MCF 10A (cell line): Measurements from ENCODE around the gene LIMA1. TPM values are rescaled to one million over a fixed set of nuclear protein-coding genes. Genes with fewer than 3 reads are reported as not detected.

ENCODE experiments used
- BruUV-seq: library from RNA; stranded (reverse); fragments of 400-500 nt; replicated peaks from 2 replicates; lab custom pipeline; 2021; lab: Mats Ljungman, UMichigan
- CTCF ChIA-PET: fragments of 300-600 bp; sonication (Branson Sonifier 250); formaldehyde crosslinking; extraction: SDS; loops from one replicate; lab custom pipeline; 2021; ENCODE audit warnings: antibody characterized with exemption, inconsistent platforms; lab: Yijun Ruan, JAX
- POLR2A ChIA-PET: fragments of 300-600, 350-650 bp; sonication (Branson Sonifier 250); formaldehyde crosslinking; extraction: SDS; loops from one replicate; lab custom pipeline; 2020; ENCODE audit warnings: antibody characterized with exemption, inconsistent platforms; lab: Yijun Ruan, JAX
- DNase-seq: peaks from one replicate; pipeline ENCODE4 v3.0.0-alpha.2; 2018; ENCODE audit not compliant: unreplicated experiment
- H3K27ac Mint-ChIP-seq: one replicate; pipeline ENCODE4 v1.8.0; 2022; ENCODE audit warnings: mild to moderate bottlenecking, low read depth, mixed read lengths; ENCODE audit not compliant: unreplicated experiment
- H3K27me3 Mint-ChIP-seq: one replicate; pipeline ENCODE4 v1.8.0; 2022; ENCODE audit warnings: mixed read lengths; ENCODE audit not compliant: insufficient read depth, unreplicated experiment
- H3K36me3 Mint-ChIP-seq: one replicate; pipeline ENCODE4 v1.8.0; 2022; ENCODE audit warnings: mild to moderate bottlenecking, moderate library complexity, mixed read lengths; ENCODE audit not compliant: insufficient read depth, unreplicated experiment
- H3K4me1 Mint-ChIP-seq: one replicate; pipeline ENCODE4 v1.8.0; 2022; ENCODE audit warnings: mixed read lengths; ENCODE audit not compliant: insufficient read depth, unreplicated experiment
- H3K4me3 Mint-ChIP-seq: one replicate; pipeline ENCODE4 v1.8.0; 2022; ENCODE audit warnings: mild to moderate bottlenecking, moderate library complexity, mixed read lengths; ENCODE audit not compliant: unreplicated experiment
- H3K9me3 Mint-ChIP-seq: one replicate; pipeline ENCODE4 v1.8.0; 2022; ENCODE audit warnings: mixed read lengths; ENCODE audit not compliant: unreplicated experiment
- CTCF ChIP-seq: fragments of 200-600 bp; IDR thresholded peaks from one replicate; pipeline ENCODE4 v1.8.0; 2022; ENCODE audit warnings: antibody characterized with exemption, mild to moderate bottlenecking; ENCODE audit not compliant: unreplicated experiment
- intact Hi-C: fragments of 100-400 bp; cut with micrococcal nuclease; formaldehyde crosslinking; loops from 2 replicates; pipeline ENCODE4 v1.14.1; 2022
- total RNA-seq: library from RNA; stranded (reverse); gene quantifications from 2 replicates; pipeline ENCODE4 v1.2.3, GENCODE V29; 2022

The LIMA1 gene
- total RNA-seq, 1 experiment from 2014 or later, result 86.0 TPM

GRCh38 chr12:50215033-50215432 is 68.3 kb downstream of the LIMA1 start:
- DNase-seq, result peak; percentile 71
- H3K4me3 Mint-ChIP-seq, result peak overlapping the region; percentile 17
- CTCF ChIA-PET, result no interaction called here

GRCh38 chr12:50214018-50214417 is 69.3 kb downstream of the LIMA1 start:
- no peaks in the 10 kb centered on the region for H3K27me3 Mint-ChIP-seq
- ChIA-PET POLR2A (interaction anchor here (0.7 to 4.6 kb wide), 7 partner anchors 8 to 187 kb away, joined by 3 to 69 read pairs (median 8); partner anchors contain the start of genes LARP4 and LIMA1), CTCF (interaction anchor here (0.6 to 2.2 kb wide), 2 partner anchors 100 to 190 kb away, joined by 3 to 10 read pairs; no protein-coding TSS in a partner anchor)
- no peak for TF ChIP-seq CTCF
- H3K9me3 Mint-ChIP-seq, result no peaks in the 10 kb centered on the region
- no TSS peak for BruUV-seq
- intact Hi-C loops, result no loop called here
- H3K4me1 Mint-ChIP-seq, result peaks cover 34% of the 10 kb centered on the region
- no peak overlapping the region for H3K27ac Mint-ChIP-seq
- no peak for DNase-seq
- no peaks in the 10 kb centered on the region for H3K36me3 Mint-ChIP-seq
- H3K4me3 Mint-ChIP-seq, result no peak overlapping the region

More at GRCh38 chr12:50215033-50215432, 68.3 kb downstream of the LIMA1 start:
- Mint-ChIP-seq H3K36me3 (no peaks in the 10 kb centered on the region), H3K9me3 (no peaks in the 10 kb centered on the region), H3K27ac (peak overlapping the region; percentile 39), H3K27me3 (no peaks in the 10 kb centered on the region), H3K4me1 (peaks cover 39% of the 10 kb centered on the region)
- BruUV-seq, result no TSS peak
- intact Hi-C loops, result no loop called here
- TF ChIP-seq CTCF, result no peak
- POLR2A ChIA-PET, result interaction anchor here (1.3 to 2.7 kb wide), 2 partner anchors 69 to 186 kb away, joined by 3 to 19 read pairs; partner anchors contain the start of gene LARP4

GRCh38 chr12:50213439-50213838 is 69.9 kb downstream of the LIMA1 start:
- no peak for DNase-seq
- Mint-ChIP-seq H3K27me3 (no peaks in the 10 kb centered on the region), H3K4me1 (peaks cover 32% of the 10 kb centered on the region), H3K4me3 (no peak overlapping the region), H3K27ac (no peak overlapping the region), H3K36me3 (no peaks in the 10 kb centered on the region), H3K9me3 (no peaks in the 10 kb centered on the region)
- intact Hi-C loops, result no loop called here
- BruUV-seq, result no TSS peak
- CTCF ChIA-PET, result interaction anchor here (0.6 to 2.3 kb wide), 6 partner anchors 8 to 914 kb away, joined by 3 to 14 read pairs (median 4); partner anchors contain the start of gene CERS5
- POLR2A ChIA-PET, result interaction anchor here (1.2 to 4.6 kb wide), 5 partner anchors 8 to 188 kb away, joined by 3 to 69 read pairs (median 10); partner anchors contain the start of genes LARP4 and LIMA1
- TF ChIP-seq CTCF, result no peak

GRCh38 chr12:50212071-50212467 is 71.3 kb downstream of the LIMA1 start:
- intact Hi-C loops, result no loop called here
- Mint-ChIP-seq H3K4me3 (no peak overlapping the region), H3K4me1 (peaks cover 25% of the 10 kb centered on the region), H3K27me3 (no peaks in the 10 kb centered on the region), H3K27ac (peak overlapping the region; percentile 92), H3K36me3 (no peaks in the 10 kb centered on the region), H3K9me3 (no peaks in the 10 kb centered on the region)
- POLR2A ChIA-PET, result interaction anchor here (0.7 to 4.6 kb wide), 11 partner anchors 9 to 240 kb away, joined by 3 to 69 read pairs (median 5); partner anchors contain the start of genes COX14, LARP4 and LIMA1
- no peak for DNase-seq
- no TSS peak for BruUV-seq
- CTCF ChIA-PET, result interaction anchor here (0.7 to 2.3 kb wide), 7 partner anchors 9 to 1876 kb away, joined by 3 to 14 read pairs (median 4); no protein-coding TSS in a partner anchor
- TF ChIP-seq CTCF, result no peak
